ENCODE measurements around the gene PPT1.

Gene PPT1

GRCh38 chr1:40039757-40040510 is 57.1 kb downstream of the PPT1 start (continued):
- TF ChIP-seq KLF17 (tag by site-specific recombination; IDR thresholded peaks at IDR 0.05) (peak; percentile 81; the same call in 1 of the 2 replicates), ZNF785 (tag by site-specific recombination; IDR thresholded peaks at IDR 0.05) (no peak), ZNF514 (tag by site-specific recombination; IDR thresholded peaks at IDR 0.05) (no peak), SP7 (tag by site-specific recombination; IDR thresholded peaks at IDR 0.05) (peak; percentile 57; the same call in 1 of the 2 replicates), HOXA7 (CRISPR knock-in tag; IDR thresholded peaks at IDR 0.05; ENCODE audit: borderline replicate concordance) (no peak), SP3 (tag by site-specific recombination; IDR thresholded peaks at IDR 0.05) (no peak), ZNF664 (tag by site-specific recombination; IDR thresholded peaks at IDR 0.05) (no peak), ZNF660 (tag by site-specific recombination; IDR thresholded peaks at IDR 0.05) (0 out of 2 replicates have a peak, but pooled peaks have one; percentile 7), WT1 (tag by site-specific recombination; IDR thresholded peaks at IDR 0.05) (peak; percentile 64), ZNF580 (tag by site-specific recombination; IDR thresholded peaks at IDR 0.05) (peak; percentile 85; the same call in 1 of the 2 replicates), ZNF768 (tag by site-specific recombination; IDR thresholded peaks at IDR 0.05) (peak; percentile 23; the same call in 1 of the 2 replicates), ZBTB48 (tag by site-specific recombination; IDR thresholded peaks at IDR 0.05) (peak; percentile 88), PRDM4 (tag by site-specific recombination; IDR thresholded peaks at IDR 0.05) (peak; percentile 27; the same call in 1 of the 2 replicates), ZNF558 (tag by site-specific recombination; IDR thresholded peaks at IDR 0.05) (no peak), ZIC2 (tag by site-specific recombination; IDR thresholded peaks at IDR 0.05) (no peak), ATF2 (tag by site-specific recombination; IDR thresholded peaks at IDR 0.05; ENCODE audit: low read depth) (no peak), GLI4 (tag by site-specific recombination; IDR thresholded peaks at IDR 0.05) (no peak), ZNF398 (tag by site-specific recombination; IDR thresholded peaks at IDR 0.05) (peak; percentile 79), ZNF174 (tag by site-specific recombination; IDR thresholded peaks at IDR 0.05) (no peak), ZNF76 (tag by site-specific recombination; IDR thresholded peaks at IDR 0.05; ENCODE audit: borderline replicate concordance, low read depth) (peak; percentile 58; the same call in 1 of the 2 replicates), ZNF175 (tag by site-specific recombination; IDR thresholded peaks at IDR 0.05) (no peak), INSM2 (tag by site-specific recombination; IDR thresholded peaks at IDR 0.05) (peak; percentile 39; the same call in 1 of the 2 replicates), ZNF610 (tag by site-specific recombination; IDR thresholded peaks at IDR 0.05; ENCODE audit: borderline replicate concordance) (no peak), ZNF548 (tag by site-specific recombination; IDR thresholded peaks at IDR 0.05) (no peak), ZNF747 (tag by site-specific recombination; IDR thresholded peaks at IDR 0.05) (no peak), ZNF335 (tag by site-specific recombination; conservative IDR thresholded peaks at IDR 0.05) (peak; percentile 98), ZNF24 (tag by site-specific recombination; IDR thresholded peaks at IDR 0.05) (0 out of 2 replicates have a peak, but pooled peaks have one; percentile 22), ZNF416 (tag by site-specific recombination; IDR thresholded peaks at IDR 0.05) (no peak), EGR2 (tag by site-specific recombination; IDR thresholded peaks at IDR 0.05; ENCODE audit: low read depth) (peak; percentile 36; the same call in 1 of the 2 replicates)
